ENCODE measurements around the gene FGF7.
"Not testable (repeated sequence)": the region's sequence is repeated elsewhere in the genome, so short reads cannot be mapped to it uniquely, and the experiment has no call there.

FGF7 gene

DNA sequence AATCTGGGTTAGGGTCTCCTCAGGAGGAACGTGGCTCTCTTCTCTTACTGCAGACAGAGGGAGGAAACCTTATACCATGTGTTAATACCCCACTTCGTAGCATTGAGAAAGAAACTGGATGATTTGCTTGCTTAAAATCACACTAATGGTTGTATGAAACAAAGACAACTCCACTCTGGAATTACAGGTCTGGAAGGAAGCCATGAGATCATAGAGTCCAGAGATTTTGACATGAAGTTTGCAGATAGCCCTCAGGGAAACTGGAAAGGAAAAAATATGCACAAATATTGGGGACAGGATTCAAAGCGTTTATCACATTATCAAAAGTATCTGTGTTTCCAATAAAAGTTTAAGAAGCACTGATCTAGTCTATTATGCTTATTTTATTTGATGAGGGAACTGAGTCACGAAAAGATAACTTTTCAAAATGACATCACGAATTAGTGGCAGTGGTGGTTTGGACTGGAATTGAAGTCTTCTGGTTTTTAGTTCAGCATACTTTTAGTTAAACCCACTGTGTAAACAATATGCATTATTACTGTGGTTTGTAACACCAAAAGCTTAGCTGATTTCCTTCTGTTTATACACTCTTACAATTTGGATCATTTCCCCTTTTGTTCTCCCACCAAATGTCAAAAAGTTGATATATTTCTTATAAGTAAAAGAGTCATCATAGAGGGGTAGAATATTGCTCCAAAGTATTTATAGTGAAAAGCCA, 16.8 kb downstream of the FGF7 start:
- DNase-seq (ENCODE audit: low read depth): no peak

DNA sequence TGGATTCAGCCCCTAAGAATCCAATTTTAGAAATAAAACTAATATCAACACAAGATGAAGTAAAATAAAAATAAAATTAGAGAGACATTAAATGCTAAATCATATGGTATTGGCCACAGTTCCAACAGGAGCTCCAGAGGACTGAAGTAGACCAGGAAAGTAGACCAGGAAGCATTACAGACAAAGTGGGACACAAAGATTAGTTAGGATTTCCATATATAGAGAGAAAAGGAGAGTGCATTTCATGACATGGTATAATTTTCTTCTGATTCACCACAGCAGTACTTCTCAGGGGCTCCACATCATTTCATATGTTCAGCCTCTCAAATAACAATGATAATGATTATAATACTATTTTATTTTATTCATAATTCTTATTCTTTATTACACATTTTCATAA, 18.3 kb downstream of the FGF7 start:
- DNase-seq (ENCODE audit: low read depth): no peak

DNA sequence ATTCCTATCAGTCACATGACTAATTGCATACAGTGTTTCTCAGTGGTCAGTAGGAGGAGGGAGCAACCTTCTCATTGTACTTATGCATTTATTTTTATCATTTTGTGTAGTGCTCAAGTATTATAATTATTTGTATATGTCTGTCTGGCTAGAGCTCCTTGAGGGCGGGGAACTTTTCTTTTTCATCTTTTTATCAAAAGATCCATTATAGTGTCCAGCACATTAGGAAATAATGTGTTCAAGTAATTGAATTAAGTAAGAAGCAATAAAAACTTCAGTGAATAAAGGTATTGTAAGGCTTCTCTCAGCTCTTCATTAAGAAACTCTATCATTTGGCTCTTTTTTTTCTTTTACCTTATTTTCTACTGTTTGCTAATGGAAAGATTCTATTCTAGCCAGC, 18.8 kb downstream of the FGF7 start:
- no peak for DNase-seq (ENCODE audit: low read depth)

DNA sequence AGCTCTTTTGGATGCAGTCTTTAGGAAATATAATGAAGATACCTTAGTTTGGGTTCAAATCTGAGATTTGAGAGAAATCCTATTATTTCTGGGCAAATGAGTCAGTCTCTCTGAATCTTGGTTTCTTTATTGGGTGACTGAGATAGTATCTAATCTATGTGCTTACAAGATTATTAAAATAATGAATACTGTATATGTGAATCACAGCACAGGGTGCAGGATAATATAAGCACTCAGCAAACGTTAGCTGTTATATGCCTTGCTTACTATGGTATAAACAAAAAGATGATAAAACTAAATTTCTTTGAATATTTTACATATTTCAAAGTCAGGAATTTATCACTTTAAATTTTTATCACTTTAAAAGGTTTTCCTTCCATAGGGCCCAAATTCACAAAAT, 29.6 kb downstream of the FGF7 start:
- DNase-seq (ENCODE audit: low read depth): no peak

DNA sequence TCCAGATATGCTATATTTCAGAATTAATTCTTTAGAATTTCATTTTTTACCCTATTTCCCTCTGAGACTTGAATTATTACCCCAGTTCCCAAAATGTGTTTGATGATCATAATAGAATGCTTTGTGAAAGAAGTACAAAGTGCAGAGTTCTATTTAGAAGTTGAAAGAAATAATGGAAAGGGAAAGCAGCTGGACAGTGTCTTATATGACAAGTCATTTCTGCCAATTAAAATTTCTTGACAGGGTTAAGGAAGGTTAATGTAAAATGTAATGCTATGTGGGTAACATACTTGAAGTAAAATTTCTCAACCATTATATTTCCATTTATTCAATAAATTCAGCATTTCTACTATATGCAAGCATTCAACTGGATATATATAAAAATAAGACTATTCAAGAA, 33.1 kb downstream of the FGF7 start:
- DNase-seq (ENCODE audit: low read depth): no peak

DNA sequence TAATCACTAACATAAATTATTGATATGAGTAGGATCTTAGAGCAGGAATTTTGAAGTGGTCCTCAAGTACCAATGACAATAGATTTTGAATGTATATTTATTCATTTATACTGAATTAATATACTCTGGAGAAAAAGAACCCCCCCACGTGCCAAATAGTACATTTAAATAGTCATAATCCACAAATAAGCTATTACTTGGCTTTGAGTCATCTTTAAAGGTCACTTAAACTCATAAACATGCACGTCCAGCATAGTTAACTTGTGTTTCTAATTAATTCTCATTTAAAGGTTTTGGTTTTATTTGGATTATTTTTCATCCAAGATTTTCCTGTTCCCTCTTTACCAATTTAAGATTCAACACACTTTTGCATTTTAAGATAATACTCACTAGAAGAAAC, 35.1 kb downstream of the FGF7 start:
- no peak for DNase-seq (ENCODE audit: low read depth)

DNA sequence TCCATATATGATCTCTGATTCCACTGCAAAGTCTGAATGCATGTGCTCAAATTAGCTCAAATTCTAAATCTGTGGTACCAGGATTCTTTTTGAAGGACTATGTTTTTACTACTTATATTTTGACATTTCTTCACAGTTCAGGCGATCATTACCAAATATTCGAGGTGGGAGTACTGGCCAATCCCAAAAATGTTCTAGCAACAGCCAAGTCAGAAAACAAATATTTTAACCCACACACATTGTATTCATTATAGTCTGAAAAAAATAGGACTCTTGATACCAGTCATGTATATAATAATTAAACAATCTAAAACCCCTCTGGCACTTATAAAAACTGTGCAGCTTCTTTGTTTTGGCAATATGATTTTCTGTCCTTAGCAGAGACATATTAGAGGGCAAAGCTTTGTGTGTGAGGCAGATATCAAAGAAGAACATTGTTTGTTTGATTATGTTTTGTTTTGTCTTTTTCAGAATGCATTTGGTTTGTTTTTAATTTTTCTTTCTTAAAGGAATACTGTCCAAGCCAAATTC, 37.4 kb downstream of the FGF7 start:
- DNase-seq (ENCODE audit: low read depth): no peak

DNA sequence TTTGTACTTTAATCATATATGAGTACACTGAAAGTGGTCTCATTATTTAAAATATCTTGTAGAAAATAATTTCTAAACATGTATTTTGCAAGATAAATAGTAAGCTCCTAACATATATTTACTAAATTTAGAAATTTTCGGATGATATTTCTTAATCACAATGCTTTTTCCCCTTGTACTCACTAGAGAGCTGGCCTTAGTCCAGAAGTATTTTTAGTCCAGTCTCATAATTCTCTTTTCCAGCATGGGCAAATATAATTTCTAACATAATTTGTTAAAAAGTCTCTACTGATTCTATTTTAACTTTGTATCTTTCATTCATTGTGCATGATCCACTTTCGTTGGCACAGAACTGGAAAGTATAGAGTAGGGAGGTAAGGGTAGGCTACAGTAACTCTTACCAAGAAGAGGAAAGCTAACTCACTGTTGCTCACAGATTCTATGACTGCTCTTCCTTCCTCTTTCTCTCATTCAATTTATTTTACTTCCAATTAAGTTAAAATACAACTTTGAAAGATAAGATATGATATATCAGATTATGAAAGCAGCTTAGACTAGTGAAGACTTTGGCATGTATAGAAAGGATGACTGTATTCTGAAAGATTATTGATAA, 39.3 kb downstream of the FGF7 start:
- DNase-seq (ENCODE audit: low read depth): no peak

DNA sequence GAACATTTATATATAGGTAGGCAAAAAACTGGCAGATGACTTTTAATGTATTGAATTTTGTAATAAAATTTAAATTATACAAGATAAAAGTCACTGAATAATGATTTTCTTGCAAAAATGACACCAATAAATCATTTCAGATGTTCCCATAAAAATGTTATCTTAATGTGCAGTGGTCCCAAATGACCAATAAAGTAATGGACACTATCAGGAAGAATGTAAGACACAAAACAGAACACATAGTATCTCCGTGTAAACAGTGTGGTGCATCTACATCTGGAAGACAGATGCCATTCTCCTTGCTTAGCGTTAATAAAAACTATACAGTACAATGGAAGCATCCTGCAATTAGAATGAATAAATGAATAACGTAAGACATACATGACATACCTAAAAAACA, 41.5 kb downstream of the FGF7 start:
- no peak for DNase-seq (ENCODE audit: low read depth)

DNA sequence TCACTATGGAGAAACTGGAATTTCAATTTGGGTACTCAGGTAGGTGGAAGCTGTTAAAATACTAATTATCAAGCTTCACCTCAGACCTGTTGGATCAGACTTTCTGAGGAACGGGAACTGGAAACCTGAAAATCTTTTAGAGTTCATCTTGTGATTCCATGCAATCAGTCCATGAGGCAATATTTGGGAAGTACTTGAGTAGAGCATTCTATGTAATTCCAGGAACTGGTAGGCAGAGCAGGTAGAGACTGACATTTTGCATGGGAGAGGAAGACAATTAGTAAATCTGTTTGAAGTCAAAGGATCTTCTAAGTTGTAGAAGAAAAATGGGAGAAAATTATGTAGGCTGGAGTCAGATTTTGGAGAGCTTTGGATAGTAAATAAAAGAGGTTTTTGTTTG, 43.1 kb downstream of the FGF7 start:
- DNase-seq (ENCODE audit: low read depth): no peak

DNA sequence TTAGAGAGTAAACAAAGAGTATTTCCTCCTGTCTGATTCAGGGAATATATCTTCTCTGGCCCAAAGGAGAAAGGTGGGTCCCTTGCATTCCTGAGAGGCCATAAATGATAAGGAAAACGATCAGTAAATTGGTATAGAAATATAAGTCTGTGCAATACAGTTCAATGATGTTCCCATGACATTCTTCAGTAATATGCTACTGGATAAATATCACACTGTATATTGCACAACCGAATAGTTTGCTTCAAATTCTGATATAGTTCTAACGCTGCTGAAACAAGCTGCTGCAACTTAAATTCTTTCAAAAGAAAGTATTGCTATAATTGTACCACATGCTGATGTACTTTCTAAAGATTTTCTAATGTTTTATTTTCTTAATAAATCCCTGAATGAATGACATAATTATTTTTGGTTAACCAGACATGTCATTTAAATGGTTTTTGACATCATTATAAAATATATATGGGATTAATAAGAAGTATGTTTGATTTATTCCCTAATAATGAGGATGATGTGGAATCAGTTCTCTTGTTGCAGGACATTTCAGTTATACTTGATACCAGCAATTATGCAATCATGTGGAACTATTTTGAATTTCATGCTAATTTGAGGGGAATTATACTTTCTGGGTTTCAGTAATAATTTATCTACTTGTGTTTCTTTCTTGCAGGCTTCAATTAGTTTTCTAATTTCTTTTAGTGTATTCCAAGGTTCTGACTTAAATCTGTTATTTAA, 44.9 kb downstream of the FGF7 start:
- DNase-seq (ENCODE audit: low read depth): no peak

DNA sequence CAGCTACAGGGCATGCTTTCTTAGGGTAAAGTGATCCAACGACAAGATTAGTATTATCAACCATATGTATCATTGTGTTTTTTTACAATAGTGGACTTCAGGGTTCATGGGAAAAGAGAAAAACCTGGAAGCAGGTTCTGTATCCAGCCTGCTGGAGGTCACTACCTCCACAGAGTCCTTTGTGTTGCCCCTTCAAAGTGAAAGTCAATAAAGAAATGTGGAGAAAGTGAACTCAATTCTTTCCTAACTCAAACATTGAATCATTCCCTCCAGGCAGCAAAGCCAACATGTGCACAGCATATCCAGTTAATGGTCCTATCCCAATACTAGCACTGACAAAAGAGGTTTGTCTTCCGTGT, 45.4 kb downstream of the FGF7 start:
- no peak for DNase-seq (ENCODE audit: low read depth)

DNA sequence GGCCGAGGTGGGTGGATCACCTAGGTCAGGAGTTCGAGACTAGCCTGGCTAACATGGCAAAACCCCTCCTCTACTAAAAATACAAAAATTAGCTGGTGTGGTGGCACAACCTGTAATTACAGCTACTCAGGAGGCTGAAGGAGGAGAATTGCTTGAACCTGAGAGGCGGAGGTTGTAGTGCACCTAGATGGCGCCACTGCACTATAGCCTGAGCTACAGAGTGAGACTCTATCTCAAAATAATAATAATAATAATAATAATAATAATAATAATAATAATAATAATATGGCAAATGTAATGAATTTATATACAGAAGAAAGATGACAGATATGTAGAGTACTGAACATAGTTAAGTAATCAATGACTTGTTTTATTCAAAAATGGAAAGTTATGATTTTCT, 48.2 kb downstream of the FGF7 start:
- DNase-seq (ENCODE audit: low read depth): not testable (repeated sequence)

DNA sequence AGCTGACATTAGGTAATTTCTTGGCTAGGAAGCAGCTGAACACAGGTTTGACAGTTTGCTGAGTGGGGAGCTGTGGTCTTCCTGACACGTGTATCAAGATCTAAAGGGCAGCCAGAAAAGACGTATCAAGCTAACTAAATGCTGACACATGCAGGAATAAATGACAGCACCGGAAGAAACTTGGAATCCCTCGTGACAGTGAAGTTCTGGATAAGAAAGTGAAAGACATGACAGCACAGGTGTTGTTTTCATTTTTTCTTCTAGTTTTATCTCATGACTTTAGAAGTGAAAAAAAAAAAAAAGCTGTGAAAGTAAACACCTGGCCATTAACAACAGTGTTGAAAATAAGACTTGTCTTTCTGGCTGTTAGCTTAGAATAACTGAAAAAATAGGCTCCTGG, 48.7 kb downstream of the FGF7 start:
- DNase-seq (ENCODE audit: low read depth): no peak

DNA sequence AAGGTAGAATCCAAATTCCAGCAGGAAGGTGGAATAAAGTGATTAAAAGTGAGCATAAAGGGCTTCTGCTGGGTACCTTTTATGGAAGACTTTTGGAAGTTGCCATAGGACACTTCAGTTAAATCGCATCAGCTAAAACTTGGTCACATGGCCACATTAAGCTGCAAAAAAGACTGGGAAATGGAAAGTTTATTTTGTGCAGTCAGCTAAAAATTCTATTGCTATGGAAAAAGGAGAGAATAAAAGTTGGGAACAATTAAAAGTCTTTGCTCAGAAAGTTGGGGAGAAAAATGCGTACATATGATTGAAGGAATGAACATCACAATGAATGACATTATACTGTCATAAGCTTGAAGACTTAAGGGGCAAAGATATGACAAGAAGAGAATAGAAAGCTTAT, 49.3 kb downstream of the FGF7 start:
- no peak for DNase-seq (ENCODE audit: low read depth)

DNA sequence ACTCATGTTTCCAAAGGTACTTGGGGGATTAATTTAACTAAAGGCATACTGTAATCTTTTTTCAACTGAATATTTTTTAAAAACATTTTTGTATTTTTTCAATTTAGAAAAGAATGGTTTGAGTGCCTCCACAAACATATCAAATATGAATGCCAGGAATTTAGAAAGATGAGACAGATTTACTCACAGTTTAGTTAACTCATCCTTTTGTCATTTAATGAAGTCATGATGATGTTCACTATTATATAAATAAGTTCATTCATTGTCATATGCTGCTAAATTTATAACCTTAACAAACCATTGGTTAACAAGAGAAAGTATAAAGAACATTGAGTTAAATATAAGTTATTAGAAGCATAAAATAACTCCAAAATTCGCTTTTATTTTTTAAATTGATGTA, 50.0 kb downstream of the FGF7 start:
- DNase-seq (ENCODE audit: low read depth): no peak

DNA sequence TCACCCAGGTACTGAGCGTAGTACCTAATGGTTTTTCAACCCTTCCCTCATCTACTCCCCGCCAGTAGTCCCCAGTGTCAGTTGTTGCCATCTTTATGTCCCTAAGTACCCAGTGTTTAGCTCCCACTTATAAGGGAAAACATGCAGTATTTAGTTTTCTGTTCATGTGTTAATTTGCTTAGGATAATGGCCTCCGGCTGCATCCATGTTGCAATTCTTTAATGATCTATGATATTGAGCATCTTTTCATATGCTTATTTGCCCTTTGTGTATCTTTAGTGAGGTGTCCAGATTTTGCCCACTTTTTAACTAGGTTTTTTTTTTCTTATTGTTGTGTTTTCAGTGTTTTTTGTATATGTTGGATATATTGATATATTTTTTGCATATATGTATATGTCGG, 55.0 kb downstream of the FGF7 start:
- DNase-seq (ENCODE audit: low read depth): not testable (repeated sequence)

DNA sequence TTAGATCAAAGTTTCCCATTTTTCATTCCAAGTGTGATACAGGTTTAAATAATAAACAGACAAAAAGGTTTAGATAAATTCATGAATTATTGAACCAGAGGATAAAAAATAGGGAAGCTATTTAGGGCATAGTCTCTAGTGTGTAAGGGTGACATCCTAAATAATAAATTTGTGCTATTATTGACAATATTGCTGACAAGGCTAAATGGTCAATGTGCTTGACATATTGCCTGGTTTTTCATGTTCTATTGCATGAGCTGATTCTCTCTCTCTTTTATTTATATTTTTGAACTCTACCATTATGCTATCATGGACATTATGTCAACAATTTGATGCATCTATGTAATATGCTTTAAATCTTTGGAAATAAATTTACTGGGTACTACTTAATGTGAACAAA, 55.9 kb downstream of the FGF7 start:
- not testable (repeated sequence) for DNase-seq (ENCODE audit: low read depth)

DNA sequence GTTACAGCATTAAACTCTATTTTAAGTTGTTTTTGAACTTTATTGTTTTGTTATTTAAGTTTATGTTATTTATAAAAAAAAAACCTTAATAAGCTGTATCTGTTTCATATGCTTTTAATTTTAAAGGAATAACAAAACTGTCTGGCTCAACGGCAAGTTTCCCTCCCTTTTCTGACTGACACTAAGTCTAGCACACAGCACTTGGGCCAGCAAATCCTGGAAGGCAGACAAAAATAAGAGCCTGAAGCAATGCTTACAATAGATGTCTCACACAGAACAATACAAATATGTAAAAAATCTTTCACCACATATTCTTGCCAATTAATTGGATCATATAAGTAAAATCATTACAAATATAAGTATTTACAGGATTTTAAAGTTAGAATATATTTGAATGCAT, 62.4 kb downstream of the FGF7 start:
- not testable (repeated sequence) for DNase-seq (ENCODE audit: low read depth)

DNA sequence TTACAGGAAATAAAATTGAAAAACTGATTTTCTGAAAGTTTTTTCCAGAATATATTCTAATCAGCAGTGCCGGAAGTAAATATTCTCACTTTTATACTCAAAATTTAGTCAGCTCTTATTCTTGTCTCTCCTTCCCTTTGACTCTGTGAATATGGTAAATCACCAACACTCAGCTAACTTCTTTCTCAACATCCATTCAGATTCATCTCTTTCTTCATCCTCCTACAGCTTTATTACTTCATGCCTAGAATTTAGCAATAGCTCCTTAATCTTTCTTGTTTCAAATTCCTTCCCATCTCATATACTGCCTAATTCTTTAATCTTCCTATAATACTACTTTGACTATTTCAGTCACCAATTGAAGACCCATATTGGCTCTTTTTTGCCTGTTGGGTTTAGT, 67.9 kb downstream of the FGF7 start:
- no peak for DNase-seq (ENCODE audit: low read depth)

DNA sequence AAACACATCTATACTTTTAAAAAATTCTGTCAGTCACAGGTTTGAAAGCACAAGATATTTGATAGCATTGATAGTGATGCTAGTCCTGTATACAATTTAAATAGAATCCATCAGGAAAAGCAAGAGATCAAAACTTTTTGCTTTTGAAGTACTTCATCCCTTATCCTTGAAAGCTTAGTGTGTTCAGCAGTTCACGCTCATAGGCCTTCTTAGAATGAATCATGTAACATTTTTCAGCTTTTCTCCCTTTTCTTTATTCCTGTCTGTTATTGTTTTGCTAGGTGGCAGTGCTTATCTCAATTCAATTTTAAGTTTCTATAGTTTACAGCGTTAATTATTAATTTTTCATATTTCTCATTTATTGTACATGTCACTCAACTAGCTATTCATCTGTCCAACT, 69.1 kb downstream of the FGF7 start:
- DNase-seq (ENCODE audit: low read depth): no peak

DNA sequence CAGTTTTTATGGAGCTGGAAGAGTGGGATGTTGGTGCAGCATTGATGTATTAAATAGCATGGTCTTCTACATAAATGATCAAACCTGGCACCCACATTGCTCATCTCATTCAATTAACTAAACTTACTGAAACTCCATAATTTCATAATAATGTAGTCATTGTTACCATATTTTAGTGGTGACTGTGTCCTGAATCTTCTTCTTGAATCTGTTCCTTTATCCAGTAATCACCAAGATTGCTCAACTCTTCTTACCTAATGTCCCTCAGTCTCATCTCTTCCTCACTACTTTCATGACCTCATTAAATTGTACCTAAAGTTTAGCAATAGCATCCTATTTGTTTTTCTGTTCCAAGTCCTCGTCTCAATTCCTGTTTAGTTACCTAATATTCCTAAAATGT, 69.8 kb downstream of the FGF7 start:
- no peak for DNase-seq (ENCODE audit: low read depth)

DNA sequence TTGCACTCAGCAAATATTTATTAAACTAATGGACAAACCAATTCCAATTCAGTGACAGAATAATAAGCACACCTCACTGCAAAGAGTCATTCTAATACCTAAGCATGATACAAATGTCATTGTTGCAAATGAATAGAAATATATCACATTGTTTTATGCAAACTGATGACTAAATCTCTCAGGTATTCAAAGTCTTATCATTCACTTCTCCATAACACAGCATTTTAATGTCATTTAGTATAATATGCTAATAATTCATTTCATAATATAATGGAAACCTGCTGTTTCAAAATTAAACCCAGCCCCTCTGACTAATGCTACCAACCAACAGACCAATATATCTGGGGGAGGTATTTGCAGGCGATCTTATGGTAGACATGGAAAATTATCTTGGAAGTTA, 71.8 kb downstream of the FGF7 start:
- DNase-seq (ENCODE audit: low read depth): no peak
